ENCODE results near the gene USE1. TPM values are rescaled to one million over a fixed set of nuclear protein-coding genes. Genes with fewer than 3 reads are reported as not detected.

USE1 gene
- total RNA-seq, 1 experiment from 2014 or later = 26.2 TPM

DNA sequence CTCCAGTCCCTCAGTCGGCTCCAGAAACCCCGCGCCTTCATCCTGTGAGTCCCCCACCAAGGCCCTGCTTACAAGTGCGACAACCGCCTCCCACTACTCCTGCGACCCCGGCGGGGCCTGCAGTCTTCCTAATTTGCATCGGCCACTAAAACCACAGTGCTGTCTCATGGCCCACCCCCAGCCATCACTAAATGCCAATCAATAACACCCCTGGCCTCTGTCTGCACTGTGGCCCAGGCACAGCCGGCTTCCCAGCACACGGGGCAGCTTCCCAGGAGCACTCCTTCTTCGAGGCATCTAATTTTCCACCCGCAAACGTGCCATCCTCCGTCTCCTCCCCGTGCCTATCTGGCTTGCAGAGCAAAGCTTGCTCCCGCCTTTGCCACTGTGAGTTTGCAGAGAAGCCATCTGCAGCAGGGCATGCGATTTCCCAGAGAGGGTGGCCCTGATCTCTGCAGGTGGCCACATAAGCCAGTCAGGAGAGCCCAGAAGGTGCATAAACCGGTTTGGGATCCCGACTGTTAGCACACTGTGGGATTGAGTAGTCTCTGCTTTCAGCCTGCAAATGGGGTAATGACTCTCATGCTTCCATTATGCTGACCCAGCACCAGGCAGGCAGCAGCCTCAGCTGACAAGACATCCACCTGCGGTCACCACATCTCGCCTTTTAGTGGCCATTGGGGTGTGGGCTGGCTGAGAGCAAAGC is 34.0 kb upstream of the USE1 start:
- intact Hi-C loops (cut with micrococcal nuclease; ENCODE audit: unreplicated experiment) (no loop called here), in situ Hi-C loops (cut with HindIII; ENCODE audit: low pct_unique_long_range_greater_than_20kb, low sequenced_read_pairs) (no loop called here)
- no peak overlapping the region for H3K4me3 ChIP-seq (ENCODE audit: low read depth in 2 of 2, low read length in 2 of 2)
- H3K36me3 ChIP-seq (ENCODE audit: control insufficient read depth, insufficient read depth, low read length) = no peaks in the 10 kb centered on the region
- DNase-seq (ENCODE audit: low read depth, low spot score) = no peak
- ChIA-PET POLR2A (no interaction called here), CTCF (no interaction called here)
- TF ChIP-seq SIN3A (IDR thresholded peaks at IDR 0.05; ENCODE audit: borderline replicate concordance, insufficient read depth, low read depth, low read length) = no peak
- TF ChIP-seq, protein P1, sequence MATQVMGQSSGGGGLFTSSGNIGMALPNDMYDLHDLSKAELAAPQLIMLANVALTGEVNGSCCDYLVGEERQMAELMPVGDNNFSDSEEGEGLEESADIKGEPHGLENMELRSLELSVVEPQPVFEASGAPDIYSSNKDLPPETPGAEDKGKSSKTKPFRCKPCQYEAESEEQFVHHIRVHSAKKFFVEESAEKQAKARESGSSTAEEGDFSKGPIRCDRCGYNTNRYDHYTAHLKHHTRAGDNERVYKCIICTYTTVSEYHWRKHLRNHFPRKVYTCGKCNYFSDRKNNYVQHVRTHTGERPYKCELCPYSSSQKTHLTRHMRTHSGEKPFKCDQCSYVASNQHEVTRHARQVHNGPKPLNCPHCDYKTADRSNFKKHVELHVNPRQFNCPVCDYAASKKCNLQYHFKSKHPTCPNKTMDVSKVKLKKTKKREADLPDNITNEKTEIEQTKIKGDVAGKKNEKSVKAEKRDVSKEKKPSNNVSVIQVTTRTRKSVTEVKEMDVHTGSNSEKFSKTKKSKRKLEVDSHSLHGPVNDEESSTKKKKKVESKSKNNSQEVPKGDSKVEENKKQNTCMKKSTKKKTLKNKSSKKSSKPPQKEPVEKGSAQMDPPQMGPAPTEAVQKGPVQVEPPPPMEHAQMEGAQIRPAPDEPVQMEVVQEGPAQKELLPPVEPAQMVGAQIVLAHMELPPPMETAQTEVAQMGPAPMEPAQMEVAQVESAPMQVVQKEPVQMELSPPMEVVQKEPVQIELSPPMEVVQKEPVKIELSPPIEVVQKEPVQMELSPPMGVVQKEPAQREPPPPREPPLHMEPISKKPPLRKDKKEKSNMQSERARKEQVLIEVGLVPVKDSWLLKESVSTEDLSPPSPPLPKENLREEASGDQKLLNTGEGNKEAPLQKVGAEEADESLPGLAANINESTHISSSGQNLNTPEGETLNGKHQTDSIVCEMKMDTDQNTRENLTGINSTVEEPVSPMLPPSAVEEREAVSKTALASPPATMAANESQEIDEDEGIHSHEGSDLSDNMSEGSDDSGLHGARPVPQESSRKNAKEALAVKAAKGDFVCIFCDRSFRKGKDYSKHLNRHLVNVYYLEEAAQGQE (IDR thresholded peaks at IDR 0.05; ENCODE audit: insufficient read depth in 1 of 2, low read depth in 2 of 2, low read length in 1 of 2) = no peak
- TF ChIP-seq, protein P2, sequence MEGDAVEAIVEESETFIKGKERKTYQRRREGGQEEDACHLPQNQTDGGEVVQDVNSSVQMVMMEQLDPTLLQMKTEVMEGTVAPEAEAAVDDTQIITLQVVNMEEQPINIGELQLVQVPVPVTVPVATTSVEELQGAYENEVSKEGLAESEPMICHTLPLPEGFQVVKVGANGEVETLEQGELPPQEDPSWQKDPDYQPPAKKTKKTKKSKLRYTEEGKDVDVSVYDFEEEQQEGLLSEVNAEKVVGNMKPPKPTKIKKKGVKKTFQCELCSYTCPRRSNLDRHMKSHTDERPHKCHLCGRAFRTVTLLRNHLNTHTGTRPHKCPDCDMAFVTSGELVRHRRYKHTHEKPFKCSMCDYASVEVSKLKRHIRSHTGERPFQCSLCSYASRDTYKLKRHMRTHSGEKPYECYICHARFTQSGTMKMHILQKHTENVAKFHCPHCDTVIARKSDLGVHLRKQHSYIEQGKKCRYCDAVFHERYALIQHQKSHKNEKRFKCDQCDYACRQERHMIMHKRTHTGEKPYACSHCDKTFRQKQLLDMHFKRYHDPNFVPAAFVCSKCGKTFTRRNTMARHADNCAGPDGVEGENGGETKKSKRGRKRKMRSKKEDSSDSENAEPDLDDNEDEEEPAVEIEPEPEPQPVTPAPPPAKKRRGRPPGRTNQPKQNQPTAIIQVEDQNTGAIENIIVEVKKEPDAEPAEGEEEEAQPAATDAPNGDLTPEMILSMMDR (IDR thresholded peaks at IDR 0.05) = no peak
- TF ChIP-seq POLR2AphosphoS5 (IDR thresholded peaks at IDR 0.05; ENCODE audit: low read depth, low read length) = no peak
- TF ChIP-seq TCF7L2 (IDR thresholded peaks at IDR 0.05; ENCODE audit: low read depth, low read length) = no peak
- H3K4me1 ChIP-seq (ENCODE audit: control insufficient read depth, insufficient read depth, low read length) = no peaks in the 10 kb centered on the region
- no peak overlapping the region for H3K27ac ChIP-seq (ENCODE audit: low read length)
- no peaks in the 10 kb centered on the region for H3K9me3 ChIP-seq (ENCODE audit: control insufficient read depth, insufficient read depth, low read depth, low read length)
- no peak for ATAC-seq
- H3K27me3 ChIP-seq (ENCODE audit: control insufficient read depth, insufficient read depth, low read length) = no peaks in the 10 kb centered on the region
- no TSS peak for BruUV-seq (replicated peaks)

DNA sequence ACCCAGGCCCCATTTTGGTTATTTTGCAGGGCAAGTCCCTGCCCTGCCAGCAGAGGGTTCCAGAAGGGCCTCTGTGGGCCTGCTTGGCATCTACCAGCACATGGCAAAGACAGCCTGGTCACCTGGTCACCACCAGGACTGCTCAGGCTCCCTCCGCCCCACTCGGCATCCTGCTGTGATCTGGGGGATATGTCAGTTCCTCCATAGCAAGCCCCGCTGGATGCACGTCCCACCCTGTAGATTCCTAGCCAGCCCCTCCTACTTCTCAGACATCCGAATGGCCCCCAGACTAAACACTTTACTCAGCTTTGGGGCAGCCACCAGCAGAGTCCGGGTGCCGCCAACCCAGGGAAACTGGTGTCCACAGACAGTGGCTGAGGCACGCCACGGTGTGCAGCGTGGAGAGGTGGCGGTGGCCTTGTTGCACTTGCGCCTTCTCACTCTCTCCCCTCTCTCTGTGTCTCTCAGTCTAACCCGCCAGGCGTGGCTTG is 31.8 kb upstream of the USE1 start:
- H3K27me3 ChIP-seq (ENCODE audit: control insufficient read depth, insufficient read depth, low read length) = no peaks in the 10 kb centered on the region
- no peak for ATAC-seq
- no peak overlapping the region for H3K4me3 ChIP-seq (ENCODE audit: low read depth in 2 of 2, low read length in 2 of 2)
- no peak for DNase-seq (ENCODE audit: low read depth, low spot score)
- TF ChIP-seq, protein P2 (IDR thresholded peaks at IDR 0.05) = no peak
- TF ChIP-seq TCF7L2 (IDR thresholded peaks at IDR 0.05; ENCODE audit: low read depth, low read length) = no peak
- TF ChIP-seq, protein P1 (IDR thresholded peaks at IDR 0.05; ENCODE audit: insufficient read depth in 1 of 2, low read depth in 2 of 2, low read length in 1 of 2) = no peak
- TF ChIP-seq SIN3A (IDR thresholded peaks at IDR 0.05; ENCODE audit: borderline replicate concordance, insufficient read depth, low read depth, low read length) = no peak
- TF ChIP-seq POLR2AphosphoS5 (IDR thresholded peaks at IDR 0.05; ENCODE audit: low read depth, low read length) = no peak
- no peaks in the 10 kb centered on the region for H3K36me3 ChIP-seq (ENCODE audit: control insufficient read depth, insufficient read depth, low read length)
- in situ Hi-C loops (cut with HindIII; ENCODE audit: low pct_unique_long_range_greater_than_20kb, low sequenced_read_pairs) (no loop called here), intact Hi-C loops (cut with micrococcal nuclease; ENCODE audit: unreplicated experiment) (no loop called here)
- ChIA-PET CTCF (no interaction called here), POLR2A (no interaction called here)
- no TSS peak for BruUV-seq (replicated peaks)
- H3K9me3 ChIP-seq (ENCODE audit: control insufficient read depth, insufficient read depth, low read depth, low read length) = no peaks in the 10 kb centered on the region
- no peak overlapping the region for H3K27ac ChIP-seq (ENCODE audit: low read length)
- no peaks in the 10 kb centered on the region for H3K4me1 ChIP-seq (ENCODE audit: control insufficient read depth, insufficient read depth, low read length)

All from Panc1 (cell line).